HEK293T (cell line): ENCODE results near the gene RBMS1.

Experiments used
- BHLHE40 ChIP-seq: fragments of 450-650 bp; IDR thresholded peaks from 2 replicates; pipeline ENCODE4 v1.6.1; 2016; ENCODE audit warnings: mild to moderate bottlenecking, moderate library complexity, borderline replicate concordance
- ELF4 ChIP-seq: fragments of 450-650 bp; IDR thresholded peaks from 2 replicates; pipeline ENCODE4 v1.6.1; 2017; ENCODE audit warnings: antibody characterized with exemption
- FOXA1 ChIP-seq: fragments of 450-650 bp; IDR thresholded peaks from 2 replicates; pipeline ENCODE4 v1.6.1; 2016; ENCODE audit warnings: mild to moderate bottlenecking
- FOXM1 ChIP-seq: fragments of 450-650 bp; IDR thresholded peaks from 2 replicates; pipeline ENCODE4 v1.6.1; 2017; ENCODE audit warnings: mild to moderate bottlenecking, borderline replicate concordance
- SP1 ChIP-seq: fragments of 450-650 bp; IDR thresholded peaks from 2 replicates; pipeline ENCODE4 v1.6.1; 2017
- TARDBP ChIP-seq: fragments of 450-650 bp; IDR thresholded peaks from 2 replicates; pipeline ENCODE4 v1.6.1; 2016

- no peak for TF ChIP-seq BHLHE40
- no peak for TF ChIP-seq ELF4
- no peak for TF ChIP-seq FOXM1
- TF ChIP-seq FOXA1: no peak
- no peak for TF ChIP-seq TARDBP
- no peak for TF ChIP-seq SP1
Measured at GRCh38 chr2:160464017-160464416, 29.6 kb downstream of the RBMS1 start.
